ENCODE results near the gene IFNA2. TPM values are rescaled to one million over a fixed set of nuclear protein-coding genes. Genes with fewer than 3 reads are reported as not detected.
"Not testable (repeated sequence)": the region's sequence is repeated elsewhere in the genome, so short reads cannot be mapped to it uniquely, and the experiment has no call there.

The IFNA2 gene
- total RNA-seq, 1 experiment from 2014 or later, result not detected

DNA sequence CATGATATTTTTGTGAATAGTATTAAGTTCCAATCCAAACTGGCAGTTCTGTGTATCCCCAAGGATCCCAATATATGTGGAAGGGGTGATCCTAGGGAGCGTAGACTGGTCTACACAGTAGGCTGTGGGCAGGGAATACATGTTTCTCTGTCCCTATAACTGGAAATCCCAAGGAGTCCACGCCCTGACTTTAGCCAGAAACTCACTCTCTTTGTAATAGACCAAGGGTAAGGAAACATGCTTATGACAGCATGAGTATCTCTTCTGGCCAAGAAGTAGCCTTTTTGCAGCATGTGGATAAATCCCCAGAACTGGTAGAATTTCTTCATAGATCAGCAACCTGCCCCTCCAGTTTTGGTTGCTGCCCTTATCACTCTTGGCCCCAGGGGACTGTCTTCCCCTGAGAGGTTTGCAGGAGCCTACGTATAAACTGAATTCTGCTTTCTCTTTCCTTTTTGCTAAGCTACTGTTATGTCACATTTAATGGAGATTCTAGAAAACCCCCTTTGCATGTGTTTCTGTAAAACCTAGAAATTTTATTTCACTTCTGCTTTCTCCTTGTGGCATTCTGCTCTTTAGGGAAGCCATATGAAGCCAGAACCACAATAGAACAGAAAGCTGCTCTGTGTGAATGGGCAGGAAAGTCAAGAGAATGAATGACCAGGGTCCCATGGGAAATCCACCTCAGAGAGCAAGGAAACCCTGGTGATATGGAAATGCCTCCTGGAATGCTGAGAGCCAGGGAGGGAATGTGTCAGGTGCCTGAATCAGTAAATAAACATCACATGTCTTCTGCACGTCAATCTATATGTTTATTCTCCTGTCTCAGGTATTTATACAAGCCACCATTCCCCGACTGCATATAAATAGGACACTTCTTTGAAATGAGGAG, 3.5 kb downstream of the IFNA2 start:
- no peak for DNase-seq (ENCODE audit: low read depth)

DNA sequence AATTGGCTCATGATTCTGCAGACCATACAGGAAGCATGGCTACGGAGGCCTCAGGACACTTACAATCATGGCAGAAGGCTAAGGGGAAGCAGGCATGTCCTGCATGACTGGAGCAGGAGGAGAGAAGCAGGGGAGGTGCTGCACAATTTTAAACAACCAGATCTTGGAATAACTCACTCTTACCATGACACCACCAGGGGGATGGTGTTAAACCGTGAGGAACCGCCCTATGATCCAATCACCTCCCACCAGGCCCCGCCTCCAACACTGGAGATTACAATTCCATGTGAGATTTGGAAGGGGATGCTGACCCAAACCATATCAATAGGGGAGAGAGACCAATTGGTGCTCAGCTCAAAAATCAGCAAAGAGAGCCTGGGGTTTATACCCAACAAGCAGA, 13.7 kb downstream of the IFNA2 start:
- not testable (repeated sequence) for DNase-seq (ENCODE audit: low read depth)

DNA sequence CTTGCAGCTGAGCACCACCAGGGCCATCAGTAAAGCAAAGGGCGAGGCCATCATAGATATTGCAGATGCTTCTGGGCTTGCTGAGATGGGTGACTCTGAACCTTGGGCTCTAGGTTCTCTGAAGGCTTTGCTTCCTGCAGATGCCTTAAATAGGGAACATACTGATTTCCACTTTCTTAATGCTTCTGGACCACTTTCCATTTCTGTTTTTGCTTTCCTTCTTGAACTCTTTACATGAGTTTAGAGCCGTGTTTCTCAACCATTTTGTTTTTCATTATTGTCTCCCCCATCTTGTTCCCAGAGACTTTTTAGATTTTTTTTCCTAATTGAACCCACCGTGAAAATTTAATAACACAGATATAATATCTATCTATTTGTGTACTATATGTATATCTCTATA, 17.2 kb downstream of the IFNA2 start, which contains the start of gene IFNA13:
TSS of gene IFNA13 (minus strand) at position 101 of the 400 bp plus-strand sequence. CDS start at position 54, 47 bp downstream.
- DNase-seq (ENCODE audit: low read depth), result no peak

DNA sequence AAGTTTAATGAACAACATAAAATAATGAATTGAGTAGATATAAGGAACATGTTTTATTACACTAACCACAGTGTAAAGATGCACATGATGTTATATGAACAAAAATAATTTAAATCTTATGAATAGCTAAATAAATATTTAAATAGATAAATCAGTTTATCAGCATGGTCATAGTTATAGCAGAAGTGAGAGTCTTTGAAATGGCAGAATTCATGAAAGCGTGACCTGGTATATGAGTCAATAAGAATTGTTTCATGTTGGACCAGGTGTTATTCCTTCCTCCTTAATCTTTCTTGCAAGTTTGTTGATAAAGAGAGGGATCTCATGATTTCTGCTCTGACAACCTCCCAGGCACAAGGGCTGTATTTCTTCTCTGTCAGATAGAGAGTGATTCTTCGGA, 18.0 kb downstream of the IFNA2 start:
- DNase-seq (ENCODE audit: low read depth), result not testable (repeated sequence)

DNA sequence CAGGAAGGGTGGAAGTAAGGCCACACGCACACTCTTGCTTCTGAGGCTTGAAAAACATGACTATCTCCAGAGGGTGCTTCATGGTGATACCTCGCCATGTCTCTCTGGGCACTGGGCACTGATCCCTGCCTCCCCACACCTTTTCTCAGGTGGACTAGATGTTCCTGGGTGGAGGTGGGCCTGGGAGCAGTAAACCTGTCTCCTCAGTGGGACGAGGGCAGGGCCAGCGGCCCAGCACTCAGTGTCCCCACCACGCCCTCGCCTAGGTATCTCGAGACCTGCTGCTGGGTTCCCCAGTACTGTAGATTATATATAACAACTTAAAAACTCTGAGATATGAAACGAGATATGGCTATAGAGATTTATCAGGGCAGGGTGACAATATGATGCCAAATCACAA, 22.9 kb downstream of the IFNA2 start:
- DNase-seq (ENCODE audit: low read depth), result no peak

DNA sequence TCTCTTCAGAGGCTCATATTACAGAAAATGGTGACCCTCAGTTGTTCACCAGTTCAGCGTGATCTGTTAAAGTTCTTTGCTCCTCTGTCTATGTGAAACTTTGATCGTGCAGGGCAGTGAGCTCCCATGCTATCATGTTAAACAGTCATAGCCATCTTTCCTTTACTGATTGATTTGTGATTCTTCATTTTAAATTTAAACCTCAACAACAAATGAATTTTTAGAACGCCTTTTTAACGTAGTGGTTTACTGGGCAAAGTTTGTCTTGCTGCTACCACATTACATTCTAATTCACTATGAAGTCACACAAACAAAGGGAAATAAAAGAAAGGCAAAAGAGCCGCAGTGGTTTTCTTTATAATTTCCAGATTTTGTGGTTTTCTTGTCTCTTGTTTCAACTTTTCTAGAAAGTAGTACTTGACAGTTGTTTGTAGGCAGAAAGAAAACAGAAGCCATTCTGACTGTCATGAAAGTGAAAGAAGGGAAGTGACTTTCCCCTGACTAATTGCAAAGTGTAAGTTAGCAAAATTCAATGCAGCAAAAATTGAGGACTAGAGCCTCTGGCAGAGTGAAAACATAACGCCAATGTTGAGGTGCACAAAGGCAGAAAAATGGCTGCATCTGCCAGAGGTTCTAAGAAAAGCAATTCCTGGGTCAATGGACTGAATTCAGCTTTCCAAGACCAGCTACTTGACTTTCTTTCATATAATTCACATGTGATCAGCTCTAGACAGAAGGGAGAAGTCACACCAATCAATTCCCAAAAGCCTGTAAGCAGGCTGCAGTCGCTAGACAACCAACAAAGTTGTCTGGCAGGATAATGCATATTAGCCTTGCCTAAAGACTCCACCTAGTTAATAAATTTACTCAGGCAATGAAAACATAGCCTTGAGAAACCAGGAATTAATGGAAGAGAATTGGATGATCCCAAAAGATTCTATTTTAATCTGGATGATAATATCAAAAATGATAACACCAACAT, 27.4 kb downstream of the IFNA2 start:
- DNase-seq (ENCODE audit: low read depth), result peak; percentile 21

DNA sequence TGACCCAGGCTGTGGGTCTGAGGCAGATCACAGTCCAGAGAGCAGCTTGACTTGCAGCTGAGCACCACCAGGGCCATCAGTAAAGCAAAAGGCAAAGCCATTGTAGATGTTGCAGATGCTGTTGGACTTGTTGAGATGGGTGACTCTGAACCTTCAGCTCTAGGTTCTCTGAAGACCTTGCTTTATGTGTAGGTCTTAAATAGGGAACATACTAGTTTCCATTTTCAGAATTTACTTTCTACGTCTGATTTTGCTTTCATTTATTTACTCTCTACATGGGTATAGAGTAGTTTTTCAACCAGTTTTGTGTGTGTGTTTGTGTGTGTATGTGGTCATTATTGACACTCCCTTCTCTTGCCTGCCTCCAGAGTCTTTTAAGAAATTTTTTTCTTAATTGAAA, 34.4 kb downstream of the IFNA2 start, which contains the start of gene IFNA6:
TSS of gene IFNA6 (minus strand) at position 101 of the 400 bp plus-strand sequence. CDS start at position 101, 0 bp downstream.
- no peak for DNase-seq (ENCODE audit: low read depth)

DNA sequence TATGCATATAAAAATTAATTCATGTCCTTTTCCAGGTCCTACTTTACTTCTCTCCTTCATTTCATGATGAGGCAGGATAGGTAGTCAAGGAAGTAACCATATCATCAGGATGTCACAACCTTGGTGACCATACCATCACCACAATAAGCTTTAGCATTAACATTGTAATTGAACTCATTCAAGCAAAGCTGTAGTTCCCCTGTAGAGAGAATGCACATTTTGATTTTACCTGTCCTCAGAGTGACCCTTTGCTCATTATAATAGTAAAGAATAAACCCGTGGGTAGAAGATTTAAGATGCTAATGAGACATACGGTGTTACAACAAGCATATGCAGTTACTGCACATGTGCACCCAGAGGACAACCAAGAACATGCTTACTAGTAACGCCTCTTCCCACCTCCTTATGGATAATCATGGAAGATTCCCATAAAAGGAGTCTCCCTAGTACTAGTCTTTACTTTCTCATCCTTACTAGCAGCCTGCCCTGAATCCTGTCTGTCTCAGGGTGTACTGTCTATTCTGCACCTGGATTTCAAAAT, 36.7 kb downstream of the IFNA2 start:
- no peak for DNase-seq (ENCODE audit: low read depth)

DNA sequence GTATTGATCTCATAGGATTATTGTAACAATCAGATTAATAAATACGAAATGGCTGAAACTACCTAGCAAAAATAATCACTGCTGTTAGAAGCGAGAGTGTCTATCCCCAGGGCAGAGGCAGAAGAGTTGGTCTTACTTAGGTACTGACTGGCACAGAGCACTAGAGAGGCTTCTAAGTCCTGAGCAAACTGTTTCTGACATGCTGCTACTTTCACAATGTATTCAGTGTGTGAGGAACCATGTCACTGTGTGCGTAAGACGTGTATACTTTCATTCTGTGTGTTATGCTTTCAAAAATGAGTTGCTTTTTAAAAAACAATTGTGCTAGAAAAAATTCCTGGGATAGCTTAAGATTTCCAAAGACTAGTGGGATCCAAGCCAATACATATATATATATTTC, 44.5 kb downstream of the IFNA2 start:
- no peak for DNase-seq (ENCODE audit: low read depth)

DNA sequence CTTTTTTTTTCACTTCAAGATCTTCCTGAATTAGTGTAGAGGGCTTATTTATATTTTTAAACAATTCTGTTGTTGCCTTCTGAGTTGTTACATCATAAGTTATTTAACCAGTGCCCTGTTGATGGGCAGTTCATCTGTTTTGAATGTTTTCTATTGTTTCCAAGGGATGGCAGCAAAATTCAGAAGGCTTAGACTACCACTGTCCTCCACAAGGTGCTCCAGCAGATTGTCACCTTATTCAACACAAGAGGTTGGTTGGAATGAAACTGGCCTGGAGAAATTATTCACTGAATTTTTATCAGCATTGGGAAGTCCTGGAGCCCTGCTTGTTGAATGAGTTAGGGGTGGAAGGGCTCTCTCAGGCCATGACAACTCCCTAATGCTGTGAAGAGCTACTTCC, 48.7 kb downstream of the IFNA2 start:
- peak; percentile 26 for DNase-seq (ENCODE audit: low read depth)

DNA sequence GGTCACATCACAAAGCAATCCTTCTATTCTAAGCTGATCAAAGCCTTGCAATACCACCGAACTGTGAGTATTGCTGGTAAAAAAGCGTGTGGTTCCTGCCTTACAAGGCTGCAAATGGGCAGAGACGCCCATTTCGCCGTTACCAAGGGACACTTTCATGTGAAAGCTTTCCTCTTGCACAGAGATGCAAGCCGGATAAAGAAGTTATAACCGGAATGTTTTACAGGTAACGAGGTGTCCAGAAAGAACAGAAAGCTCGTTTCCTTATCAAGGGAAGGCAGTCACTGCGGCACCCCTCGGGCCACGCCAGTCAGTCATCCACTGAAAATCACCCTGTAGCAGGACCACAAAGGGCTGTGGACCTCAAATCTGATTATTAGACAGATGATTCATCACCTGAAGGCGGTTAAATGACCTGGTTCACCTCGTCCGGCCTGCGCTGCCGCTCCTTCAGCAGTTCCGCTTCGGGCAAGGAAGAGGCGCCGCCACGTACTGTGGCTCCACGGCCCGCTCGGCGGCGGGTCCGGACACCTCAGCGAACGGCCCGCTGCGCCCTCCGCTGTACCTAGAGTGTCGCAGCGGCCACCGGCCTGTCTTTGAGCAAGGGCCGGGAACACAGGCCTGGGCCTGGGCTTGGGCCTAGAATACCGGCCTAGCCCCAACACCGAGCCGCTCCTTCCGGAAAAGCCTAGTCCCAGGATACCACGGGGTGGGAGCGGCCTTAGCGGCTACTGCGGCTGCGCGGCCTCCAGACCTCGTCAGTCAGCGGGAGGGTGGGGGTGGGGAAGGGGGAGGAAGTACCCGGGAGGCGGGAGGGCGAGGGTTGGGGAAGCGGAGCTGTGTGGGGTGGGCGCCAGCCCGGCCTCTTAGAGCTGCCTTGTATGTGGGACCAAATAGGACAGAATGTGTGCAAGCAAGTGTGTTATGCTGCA, 50.2 kb downstream of the IFNA2 start, which contains the start of gene KLHL9:
TSS of gene KLHL9 (minus strand) at position 704 of the 932 bp plus-strand sequence. CDS start at position 159, 545 bp downstream.
- DNase-seq (ENCODE audit: low read depth), result peak; percentile 89

Other genes with a start within 250 kb of the IFNA2 start
- not detected in 2 replicates for gene IFNW1, start 243.6 kb downstream of the IFNA2 start, total RNA-seq (2014; rRNA removed)
- not detected in 2 replicates for gene IFNA21, start 218.7 kb downstream of the IFNA2 start, total RNA-seq (2014; rRNA removed)
- gene IFNA4, start 197.8 kb downstream of the IFNA2 start, total RNA-seq (2014; rRNA removed), result not detected in 2 replicates
- not detected in 2 replicates for gene IFNA7, start 183.2 kb downstream of the IFNA2 start, total RNA-seq (2014; rRNA removed)
- gene IFNA10, start 178.3 kb downstream of the IFNA2 start, total RNA-seq (2014; rRNA removed), result not detected in 2 replicates
- not detected in 2 replicates for gene IFNA16, start 168.1 kb downstream of the IFNA2 start, total RNA-seq (2014; rRNA removed)
- not detected in 2 replicates for gene IFNA17, start 157.2 kb downstream of the IFNA2 start, total RNA-seq (2014; rRNA removed)
- gene IFNA14, start 145.4 kb downstream of the IFNA2 start, total RNA-seq (2014; rRNA removed), result not detected in 2 replicates
- gene IFNA5, start 80.1 kb downstream of the IFNA2 start, total RNA-seq (2014; rRNA removed), result not detected in 2 replicates
- 35.5 and 39.4 TPM in 2 replicates for gene KLHL9, start 50.0 kb downstream of the IFNA2 start, total RNA-seq (2014; rRNA removed)
- gene IFNA6, start 34.5 kb downstream of the IFNA2 start, total RNA-seq (2014; rRNA removed), result not detected in 2 replicates
- gene IFNA13, start 17.3 kb downstream of the IFNA2 start, total RNA-seq (2014; rRNA removed), result not detected in 2 replicates
- gene IFNA8, start 23.7 kb upstream of the IFNA2 start, total RNA-seq (2014; rRNA removed), result not detected in 2 replicates
- not detected in 2 replicates for gene IFNA1, start 55.0 kb upstream of the IFNA2 start, total RNA-seq (2014; rRNA removed)
- gene IFNE, start 96.9 kb upstream of the IFNA2 start, total RNA-seq (2014; rRNA removed), result 0.75 and 1.7 TPM in 2 replicates